ENCODE data around the gene CEACAM6. TPM values are rescaled to one million over a fixed set of nuclear protein-coding genes. Genes with fewer than 3 reads are reported as not detected.

The CEACAM6 gene
- total and polyA plus RNA-seq, 2 of the 13 experiments (the other 11 are each of a cell fraction or from before 2014, with no cell fraction given) = not detected

DNA sequence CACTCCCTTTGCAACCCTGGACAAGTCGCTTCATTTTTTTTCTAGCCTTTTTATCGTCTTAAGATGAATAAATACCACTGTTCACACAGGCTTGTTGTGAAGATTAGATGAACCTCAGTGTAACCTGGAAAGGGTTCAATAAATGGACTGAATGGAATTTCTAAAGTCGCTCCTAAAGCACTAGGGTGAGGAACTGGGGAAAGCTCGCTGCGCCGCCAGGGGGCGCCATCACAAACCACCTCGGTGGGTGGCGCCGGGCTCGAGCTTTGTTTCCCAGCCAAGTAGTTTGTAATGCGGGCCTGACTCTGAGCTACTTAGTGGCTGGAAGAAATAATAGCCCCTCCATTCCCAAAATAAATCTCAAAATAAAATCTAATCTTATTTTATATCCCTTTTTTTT lies 2.2 kb upstream of the CEACAM6 start:
- intact Hi-C loops (cut with micrococcal nuclease; ENCODE audit: unreplicated experiment) = no loop called here
- Histone ChIP-seq H2AFZ (ENCODE audit: low read length) (no peak overlapping the region), H3K79me2 (ENCODE audit: insufficient read depth, low read length) (no peaks in the 10 kb centered on the region), H3K36me3 (replicated peaks in 1 of 2; ENCODE audit: control insufficient read depth in 1 of 2, insufficient read depth in 2 of 2, low read length in 2 of 2) (no peaks in the 10 kb centered on the region), H4K20me1 (ENCODE audit: insufficient read depth, low read length) (no peaks in the 10 kb centered on the region), H3K4me3 (replicated peaks in 1 of 3; ENCODE audit: insufficient read depth in 1 of 3, low read depth in 2 of 3, low read length in 3 of 3) (no peak overlapping the region), H3K9me3 (ENCODE audit: low read length) (no peaks in the 10 kb centered on the region), H3K4me2 (ENCODE audit: low read depth, low read length) (no peak overlapping the region), H3K9ac (ENCODE audit: insufficient read depth, low read depth, low read length) (no peak overlapping the region), H3K4me1 (ENCODE audit: insufficient read depth, low read length) (no peaks in the 10 kb centered on the region), H3K27ac (ENCODE audit: extremely low read length, insufficient read depth, low read length) (no peak overlapping the region), H3K27me3 (ENCODE audit: control insufficient read depth in 1 of 2, insufficient read depth in 2 of 2, low read length in 2 of 2) (peaks cover 0 to 2% of the 10 kb centered on the region in 2 experiments; a peak in 2 of 5 replicates)
- DNase-seq (ENCODE audit: low spot score) (peak; percentile 6), ATAC-seq (peak; percentile 63; the same call in 1 of the 3 replicates), FAIRE-seq (no peak)
- ChIA-PET CTCF (ENCODE audit: low intra/inter-chr PET ratio, low total read pairs) (interaction anchor here (1.2 to 1.7 kb wide), 3 partner anchors 32 to 68 kb away, joined by 3 to 8 read pairs (median 4); no protein-coding TSS in a partner anchor), POLR2A (no interaction called here)
- no peak for TF ChIP-seq ATF7-NPFF (CRISPR knock-in tag; IDR thresholded peaks at IDR 0.05; ENCODE audit: low read depth)
- TF ChIP-seq, protein P1, sequence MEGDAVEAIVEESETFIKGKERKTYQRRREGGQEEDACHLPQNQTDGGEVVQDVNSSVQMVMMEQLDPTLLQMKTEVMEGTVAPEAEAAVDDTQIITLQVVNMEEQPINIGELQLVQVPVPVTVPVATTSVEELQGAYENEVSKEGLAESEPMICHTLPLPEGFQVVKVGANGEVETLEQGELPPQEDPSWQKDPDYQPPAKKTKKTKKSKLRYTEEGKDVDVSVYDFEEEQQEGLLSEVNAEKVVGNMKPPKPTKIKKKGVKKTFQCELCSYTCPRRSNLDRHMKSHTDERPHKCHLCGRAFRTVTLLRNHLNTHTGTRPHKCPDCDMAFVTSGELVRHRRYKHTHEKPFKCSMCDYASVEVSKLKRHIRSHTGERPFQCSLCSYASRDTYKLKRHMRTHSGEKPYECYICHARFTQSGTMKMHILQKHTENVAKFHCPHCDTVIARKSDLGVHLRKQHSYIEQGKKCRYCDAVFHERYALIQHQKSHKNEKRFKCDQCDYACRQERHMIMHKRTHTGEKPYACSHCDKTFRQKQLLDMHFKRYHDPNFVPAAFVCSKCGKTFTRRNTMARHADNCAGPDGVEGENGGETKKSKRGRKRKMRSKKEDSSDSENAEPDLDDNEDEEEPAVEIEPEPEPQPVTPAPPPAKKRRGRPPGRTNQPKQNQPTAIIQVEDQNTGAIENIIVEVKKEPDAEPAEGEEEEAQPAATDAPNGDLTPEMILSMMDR (CRISPR knock-in tag; IDR thresholded peaks at IDR 0.05) = peak; percentile 58
- WGBS (ENCODE audit: low lambda C conversion rate) = 2% methylated on average over 12 of the region's 12 CpGs
- in situ Hi-C loops (cut with HindIII; ENCODE audit: extremely low pct_ligation_motif_present, low pct_unique_long_range_greater_than_20kb) = no loop called here
- BruUV-seq (replicated peaks) = no TSS peak

DNA sequence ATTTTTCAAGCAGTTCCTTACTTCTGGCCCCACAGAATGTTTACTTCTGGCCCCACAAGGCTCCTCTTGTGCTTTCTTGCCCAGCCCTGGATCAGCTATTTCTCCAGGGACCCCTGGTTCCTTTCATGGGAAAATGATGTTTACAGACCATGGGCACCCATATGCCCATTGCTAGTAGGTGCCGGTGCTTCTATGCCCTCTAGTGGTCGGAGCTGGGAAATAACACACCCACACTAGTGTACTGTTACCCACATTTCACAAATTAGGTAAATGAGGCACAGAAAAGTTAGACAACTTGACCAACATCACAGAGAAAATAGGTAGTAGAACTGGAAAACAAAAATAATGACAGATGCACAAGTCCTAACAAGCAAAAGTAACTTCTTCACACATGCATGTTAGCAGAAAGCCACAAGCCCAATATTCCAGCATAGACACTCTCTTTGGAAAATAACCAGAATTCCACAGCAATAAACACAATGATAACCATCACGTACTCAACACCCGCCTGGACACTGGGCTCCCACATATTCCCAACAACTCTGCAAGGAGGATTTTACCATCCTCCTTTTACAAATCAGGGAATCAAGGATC lies 1.3 kb upstream of the CEACAM6 start:
- intact Hi-C loops (cut with micrococcal nuclease; ENCODE audit: unreplicated experiment) (no loop called here), in situ Hi-C loops (cut with HindIII; ENCODE audit: extremely low pct_ligation_motif_present, low pct_unique_long_range_greater_than_20kb) (no loop called here)
- TF ChIP-seq HNRNPL (IDR thresholded peaks at IDR 0.05; ENCODE audit: low read depth, low read length) = no peak
- no peak for TF ChIP-seq ONECUT2 (CRISPR knock-in tag; IDR thresholded peaks at IDR 0.05)
- no peak for TF ChIP-seq ZNF747 (CRISPR knock-in tag; IDR thresholded peaks at IDR 0.05; ENCODE audit: borderline replicate concordance)
- no peak for TF ChIP-seq MZF1 (CRISPR knock-in tag; IDR thresholded peaks at IDR 0.05; ENCODE audit: borderline replicate concordance)
- TF ChIP-seq, protein P1 (CRISPR knock-in tag; IDR thresholded peaks at IDR 0.05) = peak; percentile 58
- TF ChIP-seq ZNF367 (CRISPR knock-in tag; IDR thresholded peaks at IDR 0.05; ENCODE audit: borderline replicate concordance) = no peak
- TF ChIP-seq IKZF4 (CRISPR knock-in tag; IDR thresholded peaks at IDR 0.05; ENCODE audit: borderline replicate concordance, low read depth, not compliant biosample characterization) = no peak
- Histone ChIP-seq H3K36me3 (replicated peaks in 1 of 2; ENCODE audit: control insufficient read depth in 1 of 2, insufficient read depth in 2 of 2, low read length in 2 of 2) (no peaks in the 10 kb centered on the region), H3K4me3 (replicated peaks in 1 of 3; ENCODE audit: insufficient read depth in 1 of 3, low read depth in 2 of 3, low read length in 3 of 3) (no peak overlapping the region), H3K9ac (ENCODE audit: insufficient read depth, low read depth, low read length) (no peak overlapping the region), H3K27ac (ENCODE audit: extremely low read length, insufficient read depth, low read length) (no peak overlapping the region), H3K4me2 (ENCODE audit: low read depth, low read length) (no peak overlapping the region), H2AFZ (ENCODE audit: low read length) (no peak overlapping the region), H3K27me3 (ENCODE audit: control insufficient read depth in 1 of 2, insufficient read depth in 2 of 2, low read length in 2 of 2) (peaks cover 0 to 9% of the 10 kb centered on the region in 2 experiments; a peak in 1 of 5 replicates), H4K20me1 (ENCODE audit: insufficient read depth, low read length) (no peaks in the 10 kb centered on the region), H3K79me2 (ENCODE audit: insufficient read depth, low read length) (no peaks in the 10 kb centered on the region), H3K9me3 (ENCODE audit: low read length) (no peaks in the 10 kb centered on the region), H3K4me1 (ENCODE audit: insufficient read depth, low read length) (no peaks in the 10 kb centered on the region)
- FAIRE-seq (peak; percentile 84), ATAC-seq (peak; percentile 80), DNase-seq (ENCODE audit: low spot score) (peak; percentile 14)
- BruUV-seq (replicated peaks) = no TSS peak
- ChIA-PET CTCF (ENCODE audit: low intra/inter-chr PET ratio, low total read pairs) (interaction anchor here (0.8 to 1.7 kb wide), 3 partner anchors 31 to 67 kb away, joined by 3 to 8 read pairs (median 3); no protein-coding TSS in a partner anchor), POLR2A (no interaction called here)
- 2% methylated on average over 4 of the region's 4 CpGs for WGBS (ENCODE audit: low lambda C conversion rate)
